ENCODE data around the gene RBM5.

DNA sequence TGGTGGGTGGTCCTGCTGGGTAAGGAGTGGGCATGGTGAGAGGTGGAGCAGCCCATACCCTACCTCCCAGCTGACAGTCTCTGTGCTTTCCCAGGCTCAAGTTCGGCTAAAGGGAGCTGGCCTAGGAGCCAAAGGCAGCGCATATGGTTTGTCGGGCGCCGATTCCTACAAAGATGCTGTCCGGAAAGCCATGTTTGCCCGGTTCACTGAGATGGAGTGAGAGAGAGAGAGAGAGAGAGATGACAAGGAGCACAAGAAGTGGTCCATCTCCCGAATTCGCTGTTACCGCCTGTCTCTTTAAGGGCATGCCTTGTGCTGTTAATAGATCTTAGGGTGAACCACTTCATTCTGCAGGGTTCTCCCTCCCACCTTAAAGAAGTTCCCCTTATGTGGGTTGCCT is 29.5 kb downstream of the RBM5 start:
- no peak for TF ChIP-seq RARB (CRISPR knock-in tag; IDR thresholded peaks at IDR 0.05)
- no peak for TF ChIP-seq ZFP30 (CRISPR knock-in tag; IDR thresholded peaks at IDR 0.05)
- TF ChIP-seq, protein P1, sequence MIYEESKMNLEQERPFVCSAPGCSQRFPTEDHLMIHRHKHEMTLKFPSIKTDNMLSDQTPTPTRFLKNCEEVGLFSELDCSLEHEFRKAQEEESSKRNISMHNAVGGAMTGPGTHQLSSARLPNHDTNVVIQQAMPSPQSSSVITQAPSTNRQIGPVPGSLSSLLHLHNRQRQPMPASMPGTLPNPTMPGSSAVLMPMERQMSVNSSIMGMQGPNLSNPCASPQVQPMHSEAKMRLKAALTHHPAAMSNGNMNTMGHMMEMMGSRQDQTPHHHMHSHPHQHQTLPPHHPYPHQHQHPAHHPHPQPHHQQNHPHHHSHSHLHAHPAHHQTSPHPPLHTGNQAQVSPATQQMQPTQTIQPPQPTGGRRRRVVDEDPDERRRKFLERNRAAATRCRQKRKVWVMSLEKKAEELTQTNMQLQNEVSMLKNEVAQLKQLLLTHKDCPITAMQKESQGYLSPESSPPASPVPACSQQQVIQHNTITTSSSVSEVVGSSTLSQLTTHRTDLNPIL (CRISPR knock-in tag; IDR thresholded peaks at IDR 0.05; ENCODE audit: low read depth): no peak
- TF ChIP-seq GLIS3 (CRISPR knock-in tag; IDR thresholded peaks at IDR 0.05): no peak
- no peak for TF ChIP-seq ZC3H10 (CRISPR knock-in tag; IDR thresholded peaks at IDR 0.05)
- no peak for TF ChIP-seq SNAI2 (CRISPR knock-in tag; IDR thresholded peaks at IDR 0.05)
- TF ChIP-seq ZNF8 (CRISPR knock-in tag; IDR thresholded peaks at IDR 0.05): no peak
- TF ChIP-seq CSDC2 (CRISPR knock-in tag; IDR thresholded peaks at IDR 0.05): no peak
- no peak for TF ChIP-seq TCF4 (CRISPR knock-in tag; IDR thresholded peaks at IDR 0.05; ENCODE audit: borderline replicate concordance)
- no peak for TF ChIP-seq ZNF565 (CRISPR knock-in tag; conservative IDR thresholded peaks at IDR 0.05; ENCODE audit: low read depth)
- no peak for TF ChIP-seq ZFP3 (CRISPR knock-in tag; IDR thresholded peaks at IDR 0.05)
- TF ChIP-seq, protein P2, sequence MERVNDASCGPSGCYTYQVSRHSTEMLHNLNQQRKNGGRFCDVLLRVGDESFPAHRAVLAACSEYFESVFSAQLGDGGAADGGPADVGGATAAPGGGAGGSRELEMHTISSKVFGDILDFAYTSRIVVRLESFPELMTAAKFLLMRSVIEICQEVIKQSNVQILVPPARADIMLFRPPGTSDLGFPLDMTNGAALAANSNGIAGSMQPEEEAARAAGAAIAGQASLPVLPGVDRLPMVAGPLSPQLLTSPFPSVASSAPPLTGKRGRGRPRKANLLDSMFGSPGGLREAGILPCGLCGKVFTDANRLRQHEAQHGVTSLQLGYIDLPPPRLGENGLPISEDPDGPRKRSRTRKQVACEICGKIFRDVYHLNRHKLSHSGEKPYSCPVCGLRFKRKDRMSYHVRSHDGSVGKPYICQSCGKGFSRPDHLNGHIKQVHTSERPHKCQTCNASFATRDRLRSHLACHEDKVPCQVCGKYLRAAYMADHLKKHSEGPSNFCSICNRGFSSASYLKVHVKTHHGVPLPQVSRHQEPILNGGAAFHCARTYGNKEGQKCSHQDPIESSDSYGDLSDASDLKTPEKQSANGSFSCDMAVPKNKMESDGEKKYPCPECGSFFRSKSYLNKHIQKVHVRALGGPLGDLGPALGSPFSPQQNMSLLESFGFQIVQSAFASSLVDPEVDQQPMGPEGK (CRISPR knock-in tag; IDR thresholded peaks at IDR 0.05; ENCODE audit: borderline replicate concordance): no peak
- TF ChIP-seq ARNTL (CRISPR knock-in tag; IDR thresholded peaks at IDR 0.05; ENCODE audit: borderline replicate concordance, low read depth): no peak
- TF ChIP-seq, protein P3, sequence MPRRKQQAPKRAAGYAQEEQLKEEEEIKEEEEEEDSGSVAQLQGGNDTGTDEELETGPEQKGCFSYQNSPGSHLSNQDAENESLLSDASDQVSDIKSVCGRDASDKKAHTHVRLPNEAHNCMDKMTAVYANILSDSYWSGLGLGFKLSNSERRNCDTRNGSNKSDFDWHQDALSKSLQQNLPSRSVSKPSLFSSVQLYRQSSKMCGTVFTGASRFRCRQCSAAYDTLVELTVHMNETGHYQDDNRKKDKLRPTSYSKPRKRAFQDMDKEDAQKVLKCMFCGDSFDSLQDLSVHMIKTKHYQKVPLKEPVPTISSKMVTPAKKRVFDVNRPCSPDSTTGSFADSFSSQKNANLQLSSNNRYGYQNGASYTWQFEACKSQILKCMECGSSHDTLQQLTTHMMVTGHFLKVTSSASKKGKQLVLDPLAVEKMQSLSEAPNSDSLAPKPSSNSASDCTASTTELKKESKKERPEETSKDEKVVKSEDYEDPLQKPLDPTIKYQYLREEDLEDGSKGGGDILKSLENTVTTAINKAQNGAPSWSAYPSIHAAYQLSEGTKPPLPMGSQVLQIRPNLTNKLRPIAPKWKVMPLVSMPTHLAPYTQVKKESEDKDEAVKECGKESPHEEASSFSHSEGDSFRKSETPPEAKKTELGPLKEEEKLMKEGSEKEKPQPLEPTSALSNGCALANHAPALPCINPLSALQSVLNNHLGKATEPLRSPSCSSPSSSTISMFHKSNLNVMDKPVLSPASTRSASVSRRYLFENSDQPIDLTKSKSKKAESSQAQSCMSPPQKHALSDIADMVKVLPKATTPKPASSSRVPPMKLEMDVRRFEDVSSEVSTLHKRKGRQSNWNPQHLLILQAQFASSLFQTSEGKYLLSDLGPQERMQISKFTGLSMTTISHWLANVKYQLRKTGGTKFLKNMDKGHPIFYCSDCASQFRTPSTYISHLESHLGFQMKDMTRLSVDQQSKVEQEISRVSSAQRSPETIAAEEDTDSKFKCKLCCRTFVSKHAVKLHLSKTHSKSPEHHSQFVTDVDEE (CRISPR knock-in tag; IDR thresholded peaks at IDR 0.05): no peak

Measured in SK-N-SH treated with all-trans-retinoic acid at 6 μM for 48 hours (cell line).